SK-N-MC (cell line): ENCODE measurements around the gene CEACAM6.

Source experiments
- EZH2 ChIP-seq: fragments of 200-600 bp; sonication (generic); IDR thresholded peaks from one replicate; pipeline ENCODE4 v1.6.1; 2017; ENCODE audit warnings: antibody characterized with exemption
- POLR2AphosphoS5 ChIP-seq: IDR thresholded peaks from 2 replicates; pipeline ENCODE4 v1.6.1; 2012; ENCODE audit warnings: mild to moderate bottlenecking, low read depth, low read length, borderline replicate concordance

- TF ChIP-seq POLR2AphosphoS5 (no peak), EZH2 (no peak)
Measured at GRCh38 chr19:41746593-41747227, 8.6 kb upstream of the CEACAM6 start.
